ENCODE measurements around the gene LRMDA.

The LRMDA gene

GRCh38 chr10:76178532-76179292 is 747.3 kb downstream of the LRMDA start:
- TF ChIP-seq, protein P1, sequence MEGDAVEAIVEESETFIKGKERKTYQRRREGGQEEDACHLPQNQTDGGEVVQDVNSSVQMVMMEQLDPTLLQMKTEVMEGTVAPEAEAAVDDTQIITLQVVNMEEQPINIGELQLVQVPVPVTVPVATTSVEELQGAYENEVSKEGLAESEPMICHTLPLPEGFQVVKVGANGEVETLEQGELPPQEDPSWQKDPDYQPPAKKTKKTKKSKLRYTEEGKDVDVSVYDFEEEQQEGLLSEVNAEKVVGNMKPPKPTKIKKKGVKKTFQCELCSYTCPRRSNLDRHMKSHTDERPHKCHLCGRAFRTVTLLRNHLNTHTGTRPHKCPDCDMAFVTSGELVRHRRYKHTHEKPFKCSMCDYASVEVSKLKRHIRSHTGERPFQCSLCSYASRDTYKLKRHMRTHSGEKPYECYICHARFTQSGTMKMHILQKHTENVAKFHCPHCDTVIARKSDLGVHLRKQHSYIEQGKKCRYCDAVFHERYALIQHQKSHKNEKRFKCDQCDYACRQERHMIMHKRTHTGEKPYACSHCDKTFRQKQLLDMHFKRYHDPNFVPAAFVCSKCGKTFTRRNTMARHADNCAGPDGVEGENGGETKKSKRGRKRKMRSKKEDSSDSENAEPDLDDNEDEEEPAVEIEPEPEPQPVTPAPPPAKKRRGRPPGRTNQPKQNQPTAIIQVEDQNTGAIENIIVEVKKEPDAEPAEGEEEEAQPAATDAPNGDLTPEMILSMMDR (IDR thresholded peaks at IDR 0.05; ENCODE audit: insufficient read depth, low read length, poor library complexity, severe bottlenecking): no peak
- no peak for TF ChIP-seq EZH2phosphoT487 (conservative IDR thresholded peaks at IDR 0.05; ENCODE audit: low read length)
- no peak overlapping the region for H3K4me3 ChIP-seq (ENCODE audit: insufficient read depth, low read length, poor library complexity, severe bottlenecking)

DNA sequence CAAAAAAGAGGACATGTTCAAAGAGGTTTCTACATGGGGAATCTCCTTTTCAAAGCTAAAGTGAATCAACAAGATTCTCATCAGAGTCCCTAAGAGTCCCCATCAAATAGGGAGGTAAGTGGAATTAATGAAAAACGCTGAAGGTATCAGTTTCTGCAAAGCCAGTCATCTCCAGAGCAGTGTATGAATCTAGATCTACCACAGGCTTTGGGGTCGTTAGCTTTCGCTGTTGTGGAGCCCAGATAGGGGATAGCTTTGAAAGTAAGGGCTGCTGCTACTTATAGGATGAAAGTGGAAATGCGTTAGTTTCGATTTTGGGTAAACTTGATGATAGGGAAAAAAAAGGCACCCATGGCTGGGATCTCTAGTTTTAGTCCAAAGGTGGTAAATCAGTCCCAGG is 748.4 kb downstream of the LRMDA start:
- no peak overlapping the region for H2AFZ ChIP-seq (ENCODE audit: low read depth, low read length, severe bottlenecking)
- no peaks in the 10 kb centered on the region for H3K9me2 ChIP-seq (replicated peaks; ENCODE audit: insufficient read depth, low read length)
- no peaks in the 10 kb centered on the region for H3K79me2 ChIP-seq (ENCODE audit: insufficient read depth, low read length)
- H3K4me3 ChIP-seq (ENCODE audit: insufficient read depth, low read length, poor library complexity, severe bottlenecking): no peak overlapping the region
- no peaks in the 10 kb centered on the region for H4K20me1 ChIP-seq (ENCODE audit: low read depth, low read length)
- TF ChIP-seq, protein P1 (IDR thresholded peaks at IDR 0.05; ENCODE audit: insufficient read depth, low read length, poor library complexity, severe bottlenecking): no peak
- no peak for TF ChIP-seq EZH2phosphoT487 (conservative IDR thresholded peaks at IDR 0.05; ENCODE audit: low read length)
- H3K27ac ChIP-seq (ENCODE audit: low read depth, low read length): no peak overlapping the region
- H3F3A ChIP-seq (ENCODE audit: insufficient read depth): no peaks in the 10 kb centered on the region
- no peaks in the 10 kb centered on the region for H3K9me3 ChIP-seq (ENCODE audit: insufficient read depth, low read length)
- H3K9ac ChIP-seq (ENCODE audit: low read length): no peak overlapping the region
- H3K4me2 ChIP-seq (ENCODE audit: low read depth, low read length, poor library complexity, severe bottlenecking): no peak overlapping the region
- H3K36me3 ChIP-seq (ENCODE audit: low read length): no peaks in the 10 kb centered on the region
- no peaks in the 10 kb centered on the region for H3K27me3 ChIP-seq (ENCODE audit: low read length)

More at GRCh38 chr10:76178532-76179292, 747.3 kb downstream of the LRMDA start:
- Histone ChIP-seq H3K36me3 (ENCODE audit: low read length) (no peaks in the 10 kb centered on the region), H3F3A (ENCODE audit: insufficient read depth) (no peaks in the 10 kb centered on the region), H3K9me2 (replicated peaks; ENCODE audit: insufficient read depth, low read length) (no peaks in the 10 kb centered on the region), H3K79me2 (ENCODE audit: insufficient read depth, low read length) (no peaks in the 10 kb centered on the region), H3K27ac (ENCODE audit: low read depth, low read length) (no peak overlapping the region), H3K4me2 (ENCODE audit: low read depth, low read length, poor library complexity, severe bottlenecking) (no peak overlapping the region), H3K9me3 (ENCODE audit: insufficient read depth, low read length) (no peaks in the 10 kb centered on the region), H2AFZ (ENCODE audit: low read depth, low read length, severe bottlenecking) (no peak overlapping the region), H3K9ac (ENCODE audit: low read length) (no peak overlapping the region), H4K20me1 (ENCODE audit: low read depth, low read length) (no peaks in the 10 kb centered on the region), H3K27me3 (ENCODE audit: low read length) (no peaks in the 10 kb centered on the region)

DNA sequence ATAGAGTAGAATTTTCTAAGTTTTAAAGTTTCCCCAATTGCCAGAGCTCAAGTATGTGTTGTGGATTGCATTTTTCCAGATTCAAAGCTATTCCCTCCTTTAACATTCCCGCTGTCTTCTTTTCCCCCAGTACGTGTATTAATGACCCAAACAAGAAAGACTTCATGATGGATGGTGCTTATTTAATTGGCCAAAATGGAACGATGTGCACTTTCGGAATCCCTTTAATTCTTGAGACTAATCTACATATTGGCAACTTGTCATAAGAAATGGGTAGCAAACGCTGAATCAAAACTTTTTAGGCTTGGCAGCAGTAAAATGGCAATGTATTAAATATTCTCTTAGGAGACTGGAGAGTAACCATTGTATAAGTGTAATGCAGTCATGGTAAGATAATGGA is 753.2 kb downstream of the LRMDA start:
- no peak overlapping the region for H3K27ac ChIP-seq (ENCODE audit: low read depth, low read length)
- H2AFZ ChIP-seq (ENCODE audit: low read depth, low read length, severe bottlenecking): no peak overlapping the region
- TF ChIP-seq, protein P1 (IDR thresholded peaks at IDR 0.05; ENCODE audit: insufficient read depth, low read length, poor library complexity, severe bottlenecking): no peak
- TF ChIP-seq EZH2phosphoT487 (conservative IDR thresholded peaks at IDR 0.05; ENCODE audit: low read length): no peak
- no peak overlapping the region for H3K4me2 ChIP-seq (ENCODE audit: low read depth, low read length, poor library complexity, severe bottlenecking)
- H3K9me3 ChIP-seq (ENCODE audit: insufficient read depth, low read length): no peaks in the 10 kb centered on the region
- no peaks in the 10 kb centered on the region for H3K27me3 ChIP-seq (ENCODE audit: low read length)
- H3K4me3 ChIP-seq (ENCODE audit: insufficient read depth, low read length, poor library complexity, severe bottlenecking): no peak overlapping the region
- H3F3A ChIP-seq (ENCODE audit: insufficient read depth): no peaks in the 10 kb centered on the region
- H3K9me2 ChIP-seq (replicated peaks; ENCODE audit: insufficient read depth, low read length): no peaks in the 10 kb centered on the region
- no peaks in the 10 kb centered on the region for H3K36me3 ChIP-seq (ENCODE audit: low read length)
- no peak overlapping the region for H3K9ac ChIP-seq (ENCODE audit: low read length)
- no peaks in the 10 kb centered on the region for H4K20me1 ChIP-seq (ENCODE audit: low read depth, low read length)
- H3K79me2 ChIP-seq (ENCODE audit: insufficient read depth, low read length): no peaks in the 10 kb centered on the region

All from SU-DHL-6 (cell line).